CD1c-positive myeloid dendritic cell (primary cell): ENCODE data around the gene MEF2C.

Source experiments
- DNase-seq: peaks from one replicate; pipeline ENCODE4 v3.0.0-alpha.2; 2016; ENCODE audit errors: extremely low spot score

Gene MEF2C

GRCh38 chr5:88718736-88719135, 164.2 kb downstream of the MEF2C start:
- DNase-seq: no peak

- DNase-seq: no peak
Measured at GRCh38 chr5:88716101-88716500, 166.9 kb downstream of the MEF2C start.

- DNase-seq: no peak
Measured at GRCh38 chr5:88715503-88715902, 167.5 kb downstream of the MEF2C start.

GRCh38 chr5:88713818-88714217, 169.2 kb downstream of the MEF2C start:
- DNase-seq: no peak

GRCh38 chr5:88708682-88709398, 174.1 kb downstream of the MEF2C start:
- no peak for DNase-seq

- DNase-seq: no peak
Measured at GRCh38 chr5:88708021-88708420, 175.0 kb downstream of the MEF2C start.

GRCh38 chr5:88707216-88707965, 175.6 kb downstream of the MEF2C start:
- DNase-seq: no peak

- DNase-seq: no peak
Measured at GRCh38 chr5:88702332-88702731, 180.7 kb downstream of the MEF2C start.

GRCh38 chr5:88700121-88700520, 182.9 kb downstream of the MEF2C start:
- DNase-seq: no peak

GRCh38 chr5:88698290-88698689, 184.7 kb downstream of the MEF2C start:
- no peak for DNase-seq

GRCh38 chr5:88696466-88696865, 186.5 kb downstream of the MEF2C start:
- DNase-seq: no peak

- no peak for DNase-seq
Measured at GRCh38 chr5:88695931-88696330, 187.1 kb downstream of the MEF2C start.

- DNase-seq: no peak
Measured at GRCh38 chr5:88695232-88695631, 187.8 kb downstream of the MEF2C start.

- no peak for DNase-seq
Measured at GRCh38 chr5:88694023-88694679, 188.8 kb downstream of the MEF2C start.

- no peak for DNase-seq
Measured at GRCh38 chr5:88693071-88693932, 189.7 kb downstream of the MEF2C start.

- no peak for DNase-seq
Measured at GRCh38 chr5:88691945-88692868, 190.8 kb downstream of the MEF2C start.

GRCh38 chr5:88691230-88691582, 191.8 kb downstream of the MEF2C start:
- DNase-seq: no peak

GRCh38 chr5:88690409-88691229, 192.4 kb downstream of the MEF2C start:
- DNase-seq: peak; percentile 76

GRCh38 chr5:88689668-88690408, 193.1 kb downstream of the MEF2C start:
- DNase-seq: no peak
